HG03280 (cell line): ENCODE data around the gene HBP1.
"Not testable (repeated sequence)": the region's sequence is repeated elsewhere in the genome, so short reads cannot be mapped to it uniquely, and the experiment has no call there.

Experiments
- ATAC-seq: cut with Tn5 transposase; IDR thresholded peaks from one replicate; pipeline ENCODE4 v1.9.1; 2021; ENCODE audit warnings: mild to moderate bottlenecking, moderate library complexity; ENCODE audit not compliant: unreplicated experiment

HBP1 gene

DNA sequence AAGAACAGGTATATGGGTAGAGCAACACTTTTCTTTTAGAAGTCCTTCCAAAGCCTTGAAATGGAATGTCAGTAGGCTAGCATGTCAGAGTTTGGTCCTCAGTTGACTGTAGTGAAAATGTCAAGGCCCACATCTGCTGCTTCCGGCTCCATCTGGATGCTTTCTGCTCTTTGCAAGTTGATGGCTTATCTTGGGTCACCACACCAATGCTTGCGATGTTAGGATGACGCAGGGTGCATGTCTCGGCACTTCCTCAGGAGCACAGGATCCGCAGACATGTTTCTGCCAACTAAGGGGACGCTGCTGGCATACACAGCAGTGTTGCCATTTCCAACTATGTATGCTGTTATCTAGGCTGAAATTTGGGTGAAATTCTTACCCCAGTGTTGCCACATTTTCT is 14.0 kb upstream of the HBP1 start:
- ATAC-seq: no peak

DNA sequence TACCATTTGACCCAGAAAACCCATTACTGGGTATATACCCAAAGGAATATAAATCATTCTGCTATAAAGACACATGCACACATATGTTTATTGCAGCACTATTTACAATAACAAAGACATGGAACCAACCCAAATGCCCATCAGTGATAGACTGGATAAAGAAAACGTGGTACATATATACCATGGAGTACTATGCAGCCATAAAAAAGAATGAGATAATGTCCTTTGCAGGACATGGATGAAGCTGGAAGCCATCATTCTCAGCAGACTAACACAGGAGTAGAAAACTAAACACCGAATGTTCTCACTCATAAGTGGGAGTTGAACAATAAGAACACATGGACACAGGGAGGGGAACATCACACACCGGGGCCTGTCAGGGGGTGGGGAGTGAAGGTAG is 13.1 kb upstream of the HBP1 start:
- not testable (repeated sequence) for ATAC-seq

DNA sequence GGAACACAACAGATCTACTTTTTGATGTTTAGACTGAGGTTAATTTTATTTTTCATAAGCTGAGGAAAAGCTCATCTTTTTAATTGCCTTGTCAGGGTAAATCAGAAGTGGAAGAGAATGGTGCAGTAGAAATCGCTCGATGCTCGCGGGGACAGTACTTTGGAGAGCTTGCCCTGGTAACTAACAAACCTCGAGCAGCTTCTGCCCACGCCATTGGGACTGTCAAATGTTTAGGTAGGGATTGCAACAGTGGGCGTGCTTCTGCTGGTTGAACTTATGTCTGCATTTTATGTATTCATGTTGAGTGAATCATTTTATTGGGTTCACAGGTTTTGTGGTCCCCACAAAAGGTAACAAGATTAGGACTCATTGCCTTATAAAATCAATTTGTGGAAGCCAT is 11.7 kb upstream of the HBP1 start:
- no peak for ATAC-seq

DNA sequence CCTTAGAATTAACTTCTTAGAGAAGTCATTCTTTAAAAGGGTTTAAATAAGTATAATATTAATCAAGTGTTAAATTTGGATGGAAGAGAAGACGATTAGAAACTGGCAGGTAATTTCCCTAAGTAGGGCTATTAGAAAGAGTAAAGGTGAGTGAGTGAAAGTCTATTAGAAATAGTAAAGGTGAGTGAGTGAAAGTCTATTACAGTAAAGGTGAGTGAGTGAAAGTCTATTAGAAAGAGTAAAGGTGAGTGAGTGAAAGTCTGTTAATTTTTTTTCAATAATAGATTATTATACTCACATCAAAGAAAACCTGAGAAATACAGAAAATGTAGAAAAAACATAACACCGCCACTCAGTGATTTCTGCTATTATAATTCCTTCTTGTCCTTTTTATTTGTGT is 10.8 kb upstream of the HBP1 start:
- no peak for ATAC-seq

DNA sequence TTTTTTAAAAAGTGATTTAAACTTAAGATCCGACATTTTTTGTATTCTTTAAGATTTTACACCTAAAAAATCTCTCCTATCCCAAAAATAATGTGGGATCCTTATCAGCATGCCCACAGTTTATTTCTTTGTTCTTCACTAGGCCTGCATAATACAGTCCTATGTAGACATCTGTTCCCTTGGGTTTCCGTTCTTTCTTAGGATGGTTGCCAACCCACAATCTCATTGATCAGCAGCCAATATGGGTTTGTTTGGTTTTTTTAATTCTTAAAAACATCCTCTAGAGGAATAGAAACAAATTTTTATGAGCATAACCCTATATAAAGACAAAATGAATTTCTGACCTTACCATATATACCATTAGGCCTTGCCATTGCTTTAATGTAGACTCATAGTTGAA is 8.4 kb upstream of the HBP1 start:
- no peak for ATAC-seq

DNA sequence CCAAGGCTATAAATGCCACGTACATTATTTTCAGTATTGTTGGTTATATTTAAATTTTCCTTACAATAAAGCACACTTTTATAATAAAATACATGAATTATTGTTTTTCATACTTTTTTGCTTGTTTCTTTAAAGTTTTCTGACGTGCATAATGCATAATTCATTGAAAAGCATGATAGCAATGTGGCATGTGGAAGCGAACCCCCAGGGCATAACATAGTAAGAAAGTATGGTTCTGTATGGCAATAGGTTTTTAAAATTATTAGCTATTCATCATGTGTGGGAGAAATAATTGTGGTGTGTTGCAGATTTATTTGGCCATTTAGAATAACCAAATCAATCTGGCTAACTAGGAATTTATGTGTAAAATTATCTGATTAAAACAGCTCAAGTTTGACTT is 7.4 kb upstream of the HBP1 start:
- ATAC-seq: no peak

DNA sequence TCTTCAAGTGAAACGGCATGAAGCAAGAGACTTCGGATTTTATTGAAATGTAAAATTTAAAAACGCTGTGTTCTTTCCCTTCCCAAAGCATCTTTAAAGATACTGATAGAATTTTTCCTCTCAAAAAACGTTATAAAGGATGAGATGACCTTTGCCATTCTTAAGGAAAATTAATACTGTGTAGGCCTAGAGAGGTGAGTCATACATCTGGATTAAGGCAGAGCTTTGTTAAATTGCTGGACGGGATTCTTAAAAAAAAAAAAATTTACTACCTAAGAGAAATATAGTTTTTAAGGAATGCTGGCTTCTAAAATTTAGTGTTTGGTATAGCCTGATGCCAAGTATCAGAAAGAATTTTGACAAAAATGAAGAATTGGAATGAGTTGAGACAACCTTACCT is 6.3 kb upstream of the HBP1 start:
- no peak for ATAC-seq

DNA sequence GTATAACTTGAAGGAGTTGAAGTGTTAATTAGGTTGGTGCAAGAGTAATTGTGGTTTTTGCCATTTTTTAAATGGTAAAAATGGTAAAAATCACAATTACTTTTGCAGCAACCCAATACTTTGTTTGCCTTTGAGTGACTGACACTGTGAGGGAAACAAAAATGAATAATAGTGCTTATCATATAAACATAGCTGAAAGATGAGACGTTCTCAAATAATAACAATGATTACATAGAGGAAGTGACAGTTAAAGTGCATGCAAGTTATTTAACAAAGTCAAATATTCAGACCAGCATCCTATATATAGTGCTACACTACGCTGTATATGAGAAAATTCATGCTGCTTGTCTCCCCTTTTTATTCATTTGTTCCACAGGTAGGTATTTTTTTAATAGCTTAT is 4.7 kb upstream of the HBP1 start:
- ATAC-seq: no peak

DNA sequence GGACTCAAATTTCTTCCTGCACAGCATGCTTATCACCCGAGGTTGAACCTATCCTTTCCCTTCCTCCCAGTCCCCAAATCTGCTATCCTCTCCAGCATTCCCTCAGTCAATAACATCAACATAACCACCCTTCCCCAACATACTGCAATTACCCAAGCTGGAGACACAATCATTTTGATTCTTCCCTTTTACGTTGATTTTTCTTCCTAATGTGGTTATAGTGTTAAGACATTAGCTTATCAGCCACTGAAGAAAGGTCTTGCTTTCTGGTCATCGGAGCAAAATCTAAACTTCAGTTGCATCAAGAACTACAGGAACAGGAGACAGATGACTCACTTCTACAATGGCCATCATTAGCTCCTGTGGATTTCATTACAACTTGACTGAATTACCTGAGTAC is 3.5 kb upstream of the HBP1 start:
- ATAC-seq: no peak

DNA sequence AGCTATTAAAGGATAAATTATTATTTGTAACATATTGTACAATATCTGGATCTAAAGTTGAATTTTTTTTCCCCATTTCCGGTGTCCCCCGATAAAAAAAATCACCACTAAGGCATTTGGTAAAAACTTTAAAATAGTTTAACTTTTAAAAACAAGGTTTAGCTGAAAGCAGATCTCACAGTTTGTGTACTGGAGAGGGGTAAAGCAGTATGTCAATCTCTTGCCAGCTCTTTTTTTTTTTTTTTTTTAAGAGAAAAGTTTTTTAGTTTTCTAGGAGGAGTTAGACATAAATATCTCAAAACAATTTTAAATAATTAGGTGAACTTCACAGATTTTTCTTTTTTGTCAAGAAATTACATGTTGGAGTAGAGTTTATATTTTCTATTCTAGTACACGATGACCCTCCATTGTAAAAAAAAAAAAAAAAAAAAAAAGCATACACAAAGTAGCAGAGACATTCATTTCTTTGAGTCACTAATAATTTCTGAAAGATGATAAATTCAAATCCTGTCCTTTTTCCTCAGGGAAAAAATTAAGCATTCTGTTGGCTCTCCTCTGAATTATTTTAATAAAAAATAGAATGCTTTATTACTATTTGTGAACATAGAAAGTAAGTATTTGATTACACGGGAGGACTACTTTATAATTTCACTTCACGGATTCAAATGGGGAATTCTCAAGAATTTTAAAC is 1.9 kb upstream of the HBP1 start:
- no peak for ATAC-seq

DNA sequence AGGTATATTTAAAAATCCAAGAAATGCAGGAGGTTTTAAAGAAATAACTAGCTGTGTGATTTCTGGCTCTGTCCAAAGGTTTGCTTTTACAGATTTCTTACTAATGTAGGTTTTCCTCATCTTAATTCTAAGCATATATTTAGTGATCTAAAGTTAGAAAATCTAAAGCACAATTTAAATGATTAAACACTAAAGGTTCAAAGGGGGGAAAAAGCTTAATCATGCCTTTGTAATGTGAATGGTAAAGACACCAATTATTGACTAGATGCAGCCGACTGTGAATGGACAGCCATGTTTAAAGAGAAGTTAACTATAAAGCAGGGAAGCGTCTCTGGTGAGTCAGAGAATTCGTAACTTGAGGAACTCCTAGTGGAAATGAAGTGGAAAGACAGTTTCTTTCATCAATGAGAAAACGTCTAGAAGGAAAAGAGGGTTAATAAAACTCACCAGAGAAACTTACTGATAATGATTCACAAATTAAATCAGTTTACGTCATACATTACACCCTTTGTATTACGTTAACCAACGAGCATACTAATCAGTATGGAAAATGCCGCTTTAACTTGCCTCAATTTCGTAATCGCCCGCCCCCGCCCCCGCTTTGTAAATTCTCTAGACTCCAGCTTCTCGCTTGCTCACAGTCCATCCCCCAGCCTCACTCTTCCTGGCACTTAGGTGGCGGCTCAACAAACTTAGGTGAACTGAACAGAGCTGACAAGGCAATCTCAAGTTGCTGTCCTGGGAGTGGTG is 1.1 kb upstream of the HBP1 start:
- no peak for ATAC-seq

DNA sequence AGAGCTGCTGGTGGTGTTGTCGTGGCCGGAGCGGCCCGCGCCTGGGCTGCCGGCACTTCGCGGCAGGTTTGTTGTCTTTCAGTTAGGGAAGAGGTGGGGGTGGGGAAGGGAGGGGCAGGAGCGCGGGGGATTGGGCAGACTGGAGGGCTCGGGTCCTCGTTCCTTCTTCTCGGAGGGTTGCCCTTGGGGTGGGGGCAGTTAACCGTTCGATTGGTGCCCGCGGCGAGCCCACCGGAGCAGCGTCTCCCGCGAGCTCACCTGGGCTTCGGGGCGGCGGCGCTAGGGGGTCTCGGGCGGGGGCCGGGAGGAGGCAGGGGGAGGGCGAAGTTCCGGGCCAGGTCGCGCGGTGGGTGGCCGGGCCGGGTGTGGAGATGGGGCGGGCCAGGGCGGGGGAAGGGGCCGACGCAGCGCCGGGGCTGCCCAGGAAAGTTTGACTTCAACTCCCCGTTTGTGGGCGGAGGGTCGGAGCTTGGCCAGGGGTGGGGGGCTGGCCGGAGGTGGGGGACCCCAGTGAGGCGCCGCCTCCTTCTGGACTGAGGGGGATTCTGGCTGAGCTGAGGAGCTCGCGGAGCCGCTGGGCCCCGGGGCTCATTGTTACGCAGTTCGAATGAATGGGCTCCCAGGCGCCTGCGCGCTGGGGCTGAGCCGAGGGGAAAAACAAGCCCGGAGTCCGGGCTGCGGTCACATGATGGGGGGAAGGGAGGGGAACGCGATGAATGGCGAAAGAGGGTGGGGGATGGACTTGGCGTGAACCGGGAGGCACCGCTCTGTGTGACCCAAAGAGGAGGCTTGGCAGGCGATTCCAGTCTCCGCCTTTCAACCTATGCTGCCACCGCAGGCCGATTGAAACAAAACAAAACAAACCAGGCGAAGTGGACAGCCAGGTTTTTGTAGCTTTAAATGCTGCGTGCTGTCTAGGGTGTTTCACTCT is 582 bp downstream of the HBP1 start:
- ATAC-seq: peak; percentile 22

DNA sequence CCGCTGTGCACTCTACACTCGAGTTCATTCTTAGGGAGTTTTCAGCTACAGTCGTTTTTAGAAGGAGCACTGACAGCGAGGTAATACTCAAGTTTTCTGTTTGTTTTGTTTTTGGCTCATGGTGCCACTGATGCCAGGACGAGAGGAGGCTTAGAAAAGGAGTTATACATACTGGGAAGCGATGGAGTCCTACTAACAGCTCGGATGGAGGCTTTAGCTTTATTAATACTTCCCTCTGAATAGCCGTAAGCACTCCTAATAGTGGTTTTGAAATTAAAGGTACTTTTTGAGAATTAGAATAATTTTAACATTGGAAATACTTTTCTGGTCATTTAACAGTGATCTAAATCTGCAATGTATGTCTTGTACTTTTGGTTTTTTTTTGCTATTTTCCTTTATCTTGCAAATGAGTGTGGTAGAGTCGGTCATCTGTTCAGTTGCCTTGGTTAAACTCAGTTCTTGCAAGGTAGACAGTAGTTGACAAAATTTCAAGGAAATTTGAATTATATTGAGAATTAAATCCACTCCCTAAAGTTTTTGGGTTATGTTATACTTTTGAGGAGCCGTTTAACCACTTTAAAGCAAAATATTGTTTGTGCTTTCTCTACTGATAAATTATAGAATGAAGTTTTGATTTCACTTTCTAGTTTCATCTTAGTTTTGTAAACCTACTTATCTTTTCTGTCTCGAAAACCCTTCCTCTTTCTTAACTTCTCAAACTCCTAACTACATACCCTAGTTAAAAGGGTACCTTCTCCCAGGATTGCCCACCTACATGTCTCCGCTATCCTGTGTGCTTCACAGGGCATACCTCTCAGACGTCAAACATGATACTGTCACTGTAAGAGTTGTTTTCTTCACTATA is 1.5 kb downstream of the HBP1 start:
- ATAC-seq: no peak

DNA sequence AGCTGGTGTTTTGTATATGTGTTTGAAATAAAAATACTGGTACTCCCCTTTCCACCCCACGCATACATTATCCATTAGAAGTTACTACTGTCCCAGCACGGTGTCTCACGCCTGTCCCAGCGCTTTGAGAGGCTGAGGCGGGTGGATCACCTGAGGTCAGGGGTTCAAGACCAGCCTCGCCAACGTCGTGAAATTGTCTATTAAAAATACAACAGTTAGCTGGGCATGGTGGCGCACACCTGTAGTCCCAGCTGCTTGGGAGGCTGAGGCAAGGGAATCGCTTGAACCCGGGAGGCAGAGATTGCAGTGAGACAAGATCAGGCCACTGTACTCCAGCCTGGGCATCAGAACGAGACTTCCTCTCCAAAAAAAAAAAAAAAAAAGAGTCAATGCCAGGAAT is 2.7 kb downstream of the HBP1 start:
- no peak for ATAC-seq

DNA sequence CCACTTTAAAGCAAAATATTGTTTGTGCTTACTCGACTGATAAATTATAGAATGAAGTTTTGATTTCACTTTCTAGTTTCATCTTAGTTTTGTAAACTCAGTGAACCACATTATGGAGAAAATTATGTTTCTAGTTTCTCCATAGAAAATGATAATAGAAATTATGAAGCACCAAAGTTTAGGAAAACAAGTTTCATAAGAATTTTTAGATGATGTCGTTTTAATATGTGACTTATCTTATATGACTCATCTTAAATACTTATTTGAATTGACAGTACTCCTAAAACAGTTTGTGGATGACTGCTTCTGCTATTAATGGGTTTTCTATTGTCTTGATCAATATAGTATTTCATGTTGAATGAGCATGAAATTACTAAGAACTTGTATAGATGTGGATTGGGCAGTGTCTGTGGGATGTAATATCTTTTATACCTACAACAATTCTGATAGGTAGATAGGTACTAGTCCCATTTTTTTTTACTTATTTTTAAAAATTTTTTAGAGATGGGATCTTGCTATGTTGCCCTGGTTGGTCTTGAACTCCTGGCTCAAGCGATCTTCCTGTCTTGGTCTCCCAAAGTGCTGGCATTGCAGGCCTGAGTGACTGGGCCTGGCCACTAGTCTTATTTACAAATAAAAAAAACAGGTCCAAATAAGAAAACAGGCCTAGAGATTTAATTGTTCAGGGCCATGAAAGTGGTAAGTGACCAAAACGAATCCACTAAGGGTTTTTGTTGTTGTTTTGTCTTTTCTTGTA is 3.7 kb downstream of the HBP1 start:
- ATAC-seq: no peak

DNA sequence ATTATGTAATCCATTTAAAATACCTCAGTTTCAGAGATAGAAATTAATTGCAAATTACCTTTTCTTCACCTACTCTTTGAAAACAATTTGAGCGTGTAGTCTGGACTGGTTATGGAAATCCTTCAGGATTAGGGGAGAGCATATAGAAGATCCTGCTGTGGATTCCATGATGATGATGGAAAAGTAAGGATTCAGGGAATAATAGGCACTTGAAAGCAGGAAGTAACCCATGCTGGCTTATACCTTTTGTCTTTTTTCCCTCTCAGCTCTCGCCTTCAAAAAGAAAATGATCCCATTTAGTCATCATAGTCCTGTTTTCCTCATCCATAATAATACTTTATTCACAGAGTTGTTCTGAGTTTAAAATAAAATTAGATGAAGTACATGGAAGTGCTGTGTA is 4.4 kb downstream of the HBP1 start:
- no peak for ATAC-seq

DNA sequence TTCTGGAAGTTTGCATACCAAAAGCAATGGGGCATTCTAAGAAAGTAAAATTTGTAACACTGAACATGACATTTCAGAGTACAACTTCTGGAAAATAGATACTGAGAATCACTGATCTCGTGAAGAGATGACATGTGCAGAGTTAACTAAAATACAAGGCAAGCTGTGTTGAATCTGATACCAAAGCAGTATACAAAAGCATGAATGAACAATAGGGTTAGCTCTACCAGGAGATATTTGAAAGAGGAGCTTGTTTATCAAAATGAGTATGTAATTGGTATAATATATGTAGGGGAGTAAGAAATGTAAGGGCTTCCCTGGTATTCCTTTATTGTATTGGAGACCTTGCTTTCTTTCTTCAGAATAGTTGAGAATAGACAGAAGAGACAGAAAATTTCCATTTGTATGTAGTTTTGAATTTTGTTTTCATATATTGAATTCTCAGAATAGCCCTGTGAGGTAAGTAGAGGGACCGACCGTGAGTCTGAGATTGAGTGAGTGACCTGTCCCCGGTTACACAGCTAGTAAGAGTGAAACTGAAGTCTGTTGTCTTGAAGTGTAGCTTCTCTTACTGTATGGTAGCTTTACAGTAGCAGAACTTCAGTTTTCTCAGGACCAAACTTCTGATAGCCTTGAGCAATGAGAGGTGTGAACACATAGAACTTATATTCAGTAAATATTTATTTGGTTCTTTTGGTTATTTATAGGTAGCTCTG is 5.0 kb downstream of the HBP1 start:
- ATAC-seq: peak; percentile 43

DNA sequence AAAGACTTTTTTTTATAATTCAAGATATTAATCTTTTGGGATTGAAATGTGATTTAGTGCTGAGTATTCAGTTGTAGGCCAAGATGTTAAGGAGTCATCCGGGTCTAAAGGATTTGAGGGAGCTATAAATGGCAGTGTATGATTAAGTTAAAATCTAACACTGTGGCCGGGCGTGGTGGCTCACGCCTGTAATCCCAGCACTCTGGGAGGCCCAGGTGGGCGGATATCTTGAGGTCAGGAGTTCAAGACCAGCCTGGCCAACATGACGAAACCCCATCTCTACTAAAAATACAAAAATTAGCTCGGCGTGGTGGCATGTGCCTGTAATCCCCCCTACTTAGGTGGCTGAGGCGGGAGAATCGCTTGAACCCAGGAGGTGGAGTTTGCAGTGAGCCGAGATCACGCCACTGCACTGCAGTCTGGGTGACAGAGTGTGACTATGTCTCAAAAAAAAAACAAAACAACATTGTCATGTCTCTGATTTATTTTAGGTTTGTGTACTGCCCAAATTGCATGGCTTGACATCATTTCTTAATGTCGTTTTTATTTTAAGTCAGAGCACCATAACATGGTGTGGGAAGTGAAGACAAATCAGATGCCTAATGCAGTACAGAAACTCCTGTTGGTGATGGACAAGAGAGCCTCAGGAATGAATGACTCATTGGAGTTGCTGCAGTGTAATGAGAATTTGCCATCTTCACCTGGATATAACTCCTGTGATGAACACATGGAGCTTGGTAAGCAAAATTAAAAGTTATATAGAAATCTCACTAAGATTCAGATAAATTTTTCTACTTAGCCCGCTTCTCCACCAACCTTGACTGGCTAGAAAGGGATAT is 10.7 kb downstream of the HBP1 start:
- no peak for ATAC-seq

DNA sequence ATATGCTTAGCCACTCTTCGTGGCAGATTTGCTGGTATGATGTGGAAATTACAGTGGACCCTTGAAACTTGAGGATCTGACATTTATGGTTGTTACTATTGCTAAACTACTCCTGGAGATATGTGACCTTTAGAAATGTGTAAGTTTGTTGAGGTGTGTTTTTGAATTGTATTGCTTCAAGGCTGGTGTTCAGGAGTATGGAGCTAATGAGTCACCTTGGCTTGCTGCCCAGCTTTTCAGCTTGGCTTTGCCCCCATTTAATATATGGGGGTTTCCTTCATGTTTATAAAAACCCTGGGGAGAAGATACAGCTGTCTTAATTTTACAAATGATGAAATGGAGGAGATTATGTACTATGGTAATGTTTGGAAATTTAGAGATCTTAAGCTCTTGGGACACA is 11.6 kb downstream of the HBP1 start:
- ATAC-seq: no peak
